ENCODE results near the gene PVALB. TPM values are rescaled to one million over a fixed set of nuclear protein-coding genes. Genes with fewer than 3 reads are reported as not detected.

The PVALB gene
- total RNA-seq, 1 donor from 2014 or later: not detected

GRCh38 chr22:36852056-36852973, 35.5 kb upstream of the PVALB start:
- DNase-seq (ENCODE audit: low spot score in 2 of 2): no peak
- H3K27ac ChIP-seq: no peak overlapping the region
- TF ChIP-seq CTCF (IDR thresholded peaks at IDR 0.05): no peak
- no peaks in the 10 kb centered on the region for H3K36me3 ChIP-seq
- peaks cover 0 to 4% of the 10 kb centered on the region in 2 donors for H3K4me1 ChIP-seq
- intact Hi-C loops (cut with DNase I): no loop called here
- no peak overlapping the region for H3K4me3 ChIP-seq
- H3K27me3 ChIP-seq: no peaks in the 10 kb centered on the region
- no peaks in the 10 kb centered on the region for H3K9me3 ChIP-seq

- H3K27ac ChIP-seq: no peak overlapping the region
- H3K4me3 ChIP-seq: no peak overlapping the region
- H3K27me3 ChIP-seq: no peaks in the 10 kb centered on the region
- no peak for TF ChIP-seq CTCF (IDR thresholded peaks at IDR 0.05)
- no peaks in the 10 kb centered on the region for H3K4me1 ChIP-seq
- H3K36me3 ChIP-seq: no peaks in the 10 kb centered on the region
- H3K9me3 ChIP-seq: no peaks in the 10 kb centered on the region
- intact Hi-C loops (cut with DNase I): no loop called here
- no peak for DNase-seq (ENCODE audit: low spot score in 2 of 2)
These were observed 33.8 kb upstream of the PVALB start for GRCh38 chr22:36850682-36851081.

GRCh38 chr22:36850056-36850455, 33.2 kb upstream of the PVALB start:
- DNase-seq (ENCODE audit: low spot score in 2 of 2): no peak
- no peaks in the 10 kb centered on the region for H3K36me3 ChIP-seq
- H3K9me3 ChIP-seq: no peaks in the 10 kb centered on the region
- no peak for TF ChIP-seq CTCF (IDR thresholded peaks at IDR 0.05)
- H3K4me1 ChIP-seq: no peaks in the 10 kb centered on the region
- no peak overlapping the region for H3K4me3 ChIP-seq
- intact Hi-C loops (cut with DNase I): no loop called here
- no peaks in the 10 kb centered on the region for H3K27me3 ChIP-seq
- H3K27ac ChIP-seq: no peak overlapping the region

GRCh38 chr22:36846949-36847348, 30.1 kb upstream of the PVALB start:
- H3K36me3 ChIP-seq: no peaks in the 10 kb centered on the region
- no peak for DNase-seq (ENCODE audit: low spot score in 2 of 2)
- no peaks in the 10 kb centered on the region for H3K27me3 ChIP-seq
- intact Hi-C loops (cut with DNase I): no loop called here
- no peaks in the 10 kb centered on the region for H3K9me3 ChIP-seq
- no peak overlapping the region for H3K4me3 ChIP-seq
- TF ChIP-seq CTCF (IDR thresholded peaks at IDR 0.05): no peak
- no peaks in the 10 kb centered on the region for H3K4me1 ChIP-seq
- H3K27ac ChIP-seq: no peak overlapping the region

- no peaks in the 10 kb centered on the region for H3K4me1 ChIP-seq
- TF ChIP-seq CTCF (IDR thresholded peaks at IDR 0.05): no peak
- H3K27me3 ChIP-seq: no peaks in the 10 kb centered on the region
- no peak for DNase-seq (ENCODE audit: low spot score in 2 of 2)
- intact Hi-C loops (cut with DNase I): no loop called here
- no peak overlapping the region for H3K4me3 ChIP-seq
- no peak overlapping the region for H3K27ac ChIP-seq
- no peaks in the 10 kb centered on the region for H3K9me3 ChIP-seq
- H3K36me3 ChIP-seq: no peaks in the 10 kb centered on the region
These were observed 29.4 kb upstream of the PVALB start for GRCh38 chr22:36846271-36846670.

Data from ascending aorta (tissue), 2 donors.